Astrocyte (in vitro differentiated cells and primary cell): Measurements from ENCODE around the gene SMC3. TPM values are rescaled to one million over a fixed set of nuclear protein-coding genes. Genes with fewer than 3 reads are reported as not detected.

ENCODE experiments used
- DNase-seq: peaks from one replicate; pipeline ENCODE4 v3.0.0-alpha.2; 2010; ENCODE audit warnings: low read depth
- FAIRE-seq: peaks from 2 replicates; lab custom pipeline; 2011; peaks lifted over from hg19 to GRCh38; lab: Jason Lieb, UNC
- H2AFZ ChIP-seq: 2 replicates; pipeline ENCODE4 v1.6.0; 2012; ENCODE audit warnings: low read depth, low read length, inconsistent platforms
- H3K27ac ChIP-seq: 2 replicates; pipeline ENCODE4 v1.5.1; 2011; ENCODE audit warnings: low read depth, low read length, inconsistent platforms
- H3K27me3 ChIP-seq: 2 replicates; pipeline ENCODE4 v1.6.0; 2011; ENCODE audit warnings: low read length, inconsistent platforms; ENCODE audit not compliant: insufficient read depth
- H3K36me3 ChIP-seq: 2 replicates; pipeline ENCODE4 v1.5.1; 2011; ENCODE audit warnings: low read length, inconsistent platforms; ENCODE audit not compliant: insufficient read depth
- H3K4me1 ChIP-seq: 2 replicates; pipeline ENCODE4 v1.5.1; 2011; ENCODE audit warnings: low read length, inconsistent platforms; ENCODE audit not compliant: insufficient read depth
- H3K4me2 ChIP-seq: 2 replicates; pipeline ENCODE4 v1.6.0; 2012; ENCODE audit warnings: low read length, inconsistent platforms
- H3K4me3 ChIP-seq: 2 replicates; pipeline ENCODE4 v1.5.1; 2011; ENCODE audit warnings: low read depth, mild to moderate bottlenecking, low read length, inconsistent platforms; ENCODE audit not compliant: insufficient read depth
- H3K79me2 ChIP-seq: 2 replicates; pipeline ENCODE4 v1.6.0; 2012; ENCODE audit warnings: mild to moderate bottlenecking, low read length, inconsistent platforms; ENCODE audit not compliant: insufficient read depth
- H3K9ac ChIP-seq: 2 replicates; pipeline ENCODE4 v1.6.0; 2012; ENCODE audit warnings: mild to moderate bottlenecking, low read length, inconsistent platforms
- H3K9me3 ChIP-seq: 2 replicates; pipeline ENCODE4 v1.5.1; 2012; ENCODE audit warnings: low read depth, mild to moderate bottlenecking, low read length, inconsistent platforms; ENCODE audit not compliant: insufficient read depth
- H4K20me1 ChIP-seq: 2 replicates; pipeline ENCODE4 v1.6.0; 2012; ENCODE audit warnings: low read length, inconsistent platforms; ENCODE audit not compliant: insufficient read depth
- H3K27ac Mint-ChIP-seq: one replicate; pipeline ENCODE4 v1.8.0; 2021; ENCODE audit warnings: mild to moderate bottlenecking, mixed read lengths; ENCODE audit not compliant: unreplicated experiment
- H3K27me3 Mint-ChIP-seq: one replicate; pipeline ENCODE4 v1.8.0; 2021; ENCODE audit warnings: low read depth, mixed read lengths; ENCODE audit not compliant: unreplicated experiment
- H3K36me3 Mint-ChIP-seq: one replicate; pipeline ENCODE4 v1.8.0; 2021; ENCODE audit warnings: low read depth, mixed read lengths; ENCODE audit not compliant: unreplicated experiment
- H3K4me1 Mint-ChIP-seq: one replicate; pipeline ENCODE4 v1.8.0; 2021; ENCODE audit warnings: low read depth, mixed read lengths; ENCODE audit not compliant: unreplicated experiment
- H3K4me3 Mint-ChIP-seq: one replicate; pipeline ENCODE4 v1.8.0; 2021; ENCODE audit warnings: mild to moderate bottlenecking, moderate library complexity, mixed read lengths; ENCODE audit not compliant: unreplicated experiment
- H3K9me3 Mint-ChIP-seq: one replicate; pipeline ENCODE4 v1.8.0; 2021; ENCODE audit warnings: mild to moderate bottlenecking, mixed read lengths; ENCODE audit not compliant: unreplicated experiment
- CTCF ChIP-seq: IDR thresholded peaks from 2 replicates; pipeline ENCODE4 v1.5.1; 2011; ENCODE audit warnings: low read depth, mild to moderate bottlenecking, inconsistent platforms, low read length, moderate library complexity; ENCODE audit not compliant: insufficient read depth
- EZH2 ChIP-seq: IDR thresholded peaks from 2 replicates; pipeline ENCODE4 v1.6.1; 2012; ENCODE audit warnings: mild to moderate bottlenecking, low read length, inconsistent platforms; ENCODE audit not compliant: insufficient read depth
- total RNA-seq: library from RNA; stranded (reverse); gene quantifications from 2 replicates; pipeline ENCODE4 v1.2.1, GENCODE V29; 2021

SMC3 gene
- total RNA-seq, 1 donor from 2014 or later, result 27.2 TPM

DNA sequence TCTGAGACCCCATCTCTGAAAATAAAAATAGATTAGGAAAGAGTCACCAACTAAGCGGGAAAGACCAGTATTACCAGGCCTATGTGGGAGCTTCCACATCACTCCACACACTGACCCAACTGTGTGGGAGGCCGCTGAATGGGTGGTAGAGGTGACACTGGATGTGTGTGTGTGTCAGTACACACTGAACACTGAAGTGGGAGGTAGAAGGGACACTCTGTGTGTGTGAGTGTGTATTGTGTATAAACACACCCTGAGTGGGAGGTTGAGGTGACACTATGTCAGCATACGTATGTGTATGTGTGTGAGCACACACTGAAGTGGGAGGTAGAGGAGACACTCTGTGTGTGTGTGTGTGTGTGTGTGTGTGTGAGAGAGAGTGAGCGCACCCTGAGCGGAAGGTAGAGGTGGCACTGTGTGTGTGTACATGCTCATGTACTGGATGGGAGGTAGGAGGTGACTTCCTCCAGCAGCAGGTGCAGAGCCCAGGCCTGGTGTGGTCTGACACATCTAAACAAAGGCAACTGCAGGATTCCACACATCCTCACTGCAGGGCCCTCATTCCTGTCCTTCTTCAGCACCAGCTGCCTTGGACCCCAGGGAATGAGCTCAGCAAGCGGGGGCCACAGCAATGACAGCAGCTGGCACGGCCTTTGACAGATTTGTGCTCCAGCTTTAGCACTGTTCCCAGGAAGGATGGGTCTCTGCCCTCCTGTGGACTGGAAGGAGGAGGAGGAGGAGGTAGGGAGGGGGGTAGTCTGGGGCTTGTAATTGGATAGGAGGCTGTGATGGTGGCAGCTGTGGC, 50.1 kb downstream of the SMC3 start:
- Histone ChIP-seq H3K27ac (no peak overlapping the region), H4K20me1 (no peaks in the 10 kb centered on the region), H3K4me1 (no peaks in the 10 kb centered on the region), H3K4me2 (no peak overlapping the region), H3K27me3 (no peaks in the 10 kb centered on the region), H3K9me3 (no peaks in the 10 kb centered on the region), H2AFZ (no peak overlapping the region), H3K79me2 (no peaks in the 10 kb centered on the region), H3K9ac (no peak overlapping the region), H3K4me3 (no peak overlapping the region), H3K36me3 (no peaks in the 10 kb centered on the region)
- H3K27ac Mint-ChIP-seq, result no peak overlapping the region
- FAIRE-seq (no peak), DNase-seq (no peak)
- no peak overlapping the region for H3K4me3 Mint-ChIP-seq
- no peaks in the 10 kb centered on the region for H3K36me3 Mint-ChIP-seq
- no peaks in the 10 kb centered on the region for H3K9me3 Mint-ChIP-seq
- no peak for TF ChIP-seq EZH2
- no peak for TF ChIP-seq CTCF
- peaks cover 33% of the 10 kb centered on the region for H3K27me3 Mint-ChIP-seq
- peaks cover 5% of the 10 kb centered on the region for H3K4me1 Mint-ChIP-seq

- H3K36me3 Mint-ChIP-seq, result no peaks in the 10 kb centered on the region
- Histone ChIP-seq H3K4me2 (no peak overlapping the region), H3K9me3 (no peaks in the 10 kb centered on the region), H3K79me2 (no peaks in the 10 kb centered on the region), H2AFZ (no peak overlapping the region), H3K4me1 (no peaks in the 10 kb centered on the region), H3K36me3 (no peaks in the 10 kb centered on the region), H4K20me1 (no peaks in the 10 kb centered on the region), H3K4me3 (no peak overlapping the region), H3K9ac (no peak overlapping the region), H3K27ac (no peak overlapping the region), H3K27me3 (no peaks in the 10 kb centered on the region)
- FAIRE-seq (no peak), DNase-seq (no peak)
- no peak overlapping the region for H3K4me3 Mint-ChIP-seq
- H3K27ac Mint-ChIP-seq, result no peak overlapping the region
- TF ChIP-seq EZH2 (no peak), CTCF (no peak)
- H3K27me3 Mint-ChIP-seq, result peaks cover 32% of the 10 kb centered on the region
- peaks cover 5% of the 10 kb centered on the region for H3K4me1 Mint-ChIP-seq
- H3K9me3 Mint-ChIP-seq, result no peaks in the 10 kb centered on the region
These were observed 50.7 kb downstream of the SMC3 start for GRCh38 chr10:110618230-110618610.
